ENCODE measurements around the gene FBXL15. TPM values are rescaled to one million over a fixed set of nuclear protein-coding genes. Genes with fewer than 3 reads are reported as not detected.

The FBXL15 gene
- total RNA-seq = 8.4 and 9.8 TPM in 2 replicates

GRCh38 chr10:102420714-102421506 lies at the start of gene FBXL15:
Gene FBXL15 (plus strand): TSS chr10:102420836. CDS start chr10:102421130, 294 bp downstream.

GRCh38 chr10:102395400-102396316 lies 25.0 kb upstream of the FBXL15 start, which contains the start of gene NFKB2:
Gene NFKB2 (plus strand): TSS chr10:102395705. CDS start chr10:102395960, 255 bp downstream.

GRCh38 chr10:102418622-102419268 lies 1.9 kb upstream of the FBXL15 start, which contains the start of gene PSD:
Gene PSD (minus strand): TSS chr10:102418785. CDS start chr10:102417038, 1,747 bp downstream.

GRCh38 chr10:102432162-102432950 lies 11.7 kb downstream of the FBXL15 start, which contains the start of gene CUEDC2:
Gene CUEDC2 (minus strand): TSS chr10:102432574. CDS start chr10:102425188, 7,386 bp downstream.

GRCh38 chr10:102451105-102451969 lies 30.7 kb downstream of the FBXL15 start, which contains the start of gene C10orf95:
Gene C10orf95 (minus strand): TSS chr10:102451543. CDS start chr10:102451093, 450 bp downstream.

Other genes starting within 250 kb of the FBXL15 start
- not detected in 2 replicates for gene ELOVL3, start 194.5 kb upstream of the FBXL15 start, total RNA-seq
- not detected in 2 replicates for gene PITX3, start 179.3 kb upstream of the FBXL15 start, total RNA-seq
- 13.2 and 14.0 TPM in 2 replicates for gene GBF1, start 175.3 kb upstream of the FBXL15 start, total RNA-seq
- 5.3 and 42.4 TPM in 2 replicates for gene NFKB2, start 25.1 kb upstream of the FBXL15 start, total RNA-seq
- gene PSD, start 2.1 kb upstream of the FBXL15 start, total RNA-seq = 0.43 and 4.6 TPM in 2 replicates
- gene CUEDC2, start 11.7 kb downstream of the FBXL15 start, total RNA-seq = 39.2 and 53.5 TPM in 2 replicates
- 3.1 and 5.1 TPM in 2 replicates for gene C10orf95, start 30.7 kb downstream of the FBXL15 start, total RNA-seq
- 56.5 and 76.9 TPM in 2 replicates for gene ACTR1A, start 81.9 kb downstream of the FBXL15 start, total RNA-seq
- 0.72 and 1.3 TPM in 2 replicates for gene SUFU, start 83.1 kb downstream of the FBXL15 start, total RNA-seq
- gene TRIM8, start 223.6 kb downstream of the FBXL15 start, total RNA-seq = 37.6 and 46.7 TPM in 2 replicates